ENCODE data around the gene ABCG8. TPM values are rescaled to one million over a fixed set of nuclear protein-coding genes. Genes with fewer than 3 reads are reported as not detected.

Gene ABCG8
- total and polyA plus RNA-seq, 10 of the 15 experiments (the other 5 are each of a cell fraction or from before 2014, with no cell fraction given), result not detected

DNA sequence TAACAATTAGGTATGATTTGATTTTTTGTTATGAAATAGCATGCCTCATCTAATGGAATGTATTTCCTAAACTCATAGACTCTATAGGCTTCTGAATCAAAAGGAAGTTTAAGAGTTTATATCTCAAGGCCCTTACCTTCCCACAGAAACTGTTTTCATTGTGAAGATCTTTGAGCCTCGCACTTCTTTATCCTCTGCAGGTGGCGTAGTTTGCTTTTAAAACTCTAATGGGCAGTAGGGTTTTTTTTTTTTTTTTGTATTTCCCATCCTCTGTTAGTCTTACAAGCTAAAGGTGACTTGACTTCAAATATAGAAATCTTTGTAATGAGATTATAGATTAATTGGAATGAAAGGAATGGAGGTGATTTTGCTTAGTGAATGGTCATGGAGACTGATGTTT, 36.6 kb upstream of the ABCG8 start:
- ChIA-PET CTCF (no interaction called here), SMC1A (ENCODE audit: uncharacterized antibody, unreplicated experiment) (interaction anchor here (0.7 kb wide), 1 partner anchor 8 kb away, joined by 3 read pairs; no protein-coding TSS in a partner anchor), POLR2A (interaction anchor here (0.6 kb wide), 1 partner anchor 10 kb away, joined by 5 read pairs; no protein-coding TSS in a partner anchor), RAD21 (ENCODE audit: unreplicated experiment) (no interaction called here)
- Histone ChIP-seq H4K20me1 (ENCODE audit: control insufficient read depth, insufficient read depth) (no peaks in the 10 kb centered on the region), H3K79me2 (ENCODE audit: control insufficient read depth, insufficient read depth, low read length) (no peaks in the 10 kb centered on the region), H2AFZ (ENCODE audit: control insufficient read depth, low read depth, low read length) (no peak overlapping the region), H3K9me3 (replicated peaks; ENCODE audit: control insufficient read depth, insufficient read depth, low read length) (no peaks in the 10 kb centered on the region), H3K27me3 (replicated peaks in 1 of 2; ENCODE audit: control insufficient read depth in 2 of 2, insufficient read depth in 2 of 2, low read length in 1 of 2) (no peaks in the 10 kb centered on the region), H3K27ac (ENCODE audit: control insufficient read depth, insufficient read depth) (no peak overlapping the region), H3K4me3 (no peak overlapping the region), H3K4me2 (ENCODE audit: control insufficient read depth, insufficient read depth) (no peak overlapping the region), H3K4me1 (ENCODE audit: control insufficient read depth, insufficient read depth, low read length) (no peaks in the 10 kb centered on the region), H3K36me3 (ENCODE audit: control insufficient read depth in 2 of 2, insufficient read depth in 2 of 2, low read length in 1 of 2) (no peaks in the 10 kb centered on the region; a peak in 1 of 4 replicates), H3K9ac (ENCODE audit: control insufficient read depth, insufficient read depth, low read length) (no peak overlapping the region)
- TF ChIP-seq TCF3 (IDR thresholded peaks at IDR 0.05; ENCODE audit: borderline replicate concordance, insufficient read depth, low read depth, low read length) (no peak), RELA (IDR thresholded peaks at IDR 0.05; ENCODE audit: borderline replicate concordance, partially characterized antibody) (no peak), TCF7 (IDR thresholded peaks at IDR 0.05; ENCODE audit: borderline replicate concordance) (no peak), ETV6 (conservative IDR thresholded peaks at IDR 0.05 in 1 of 2, IDR thresholded peaks at IDR 0.05 in 1 of 2; ENCODE audit: borderline replicate concordance in 1 of 2, low read depth in 1 of 2) (no peak), SIX5 (IDR thresholded peaks at IDR 0.05; ENCODE audit: low read depth, low read length, severe bottlenecking) (no peak), SMAD1 (IDR thresholded peaks at IDR 0.05; ENCODE audit: low read depth, partially characterized antibody) (no peak), YBX1 (IDR thresholded peaks at IDR 0.05) (no peak), POLR2AphosphoS5 (IDR thresholded peaks at IDR 0.05; ENCODE audit: low read length) (no peak), SUPT20H (IDR thresholded peaks at IDR 0.05; ENCODE audit: borderline replicate concordance, control insufficient read depth, low read depth, low read length) (no peak)
- intact Hi-C loops (cut with micrococcal nuclease; ENCODE audit: unreplicated experiment), result no loop called here
- BruUV-seq (replicated peaks), result no TSS peak
- no peak for ATAC-seq
- WGBS (ENCODE audit: insufficient coverage, insufficient replicate concordance, low lambda C conversion rate, missing lambda C conversion rate), result 96% methylated on average over 2 of the region's 2 CpGs
- FAIRE-seq, result no peak
- no peak for DNase-seq (ENCODE audit: low read depth, low spot score)
- in situ Hi-C loops (cut with MboI), result no loop called here
